LNCaP clone FGC (cell line): ENCODE data around the gene TUBB.

ENCODE experiments used
- DNase-seq: peaks from one replicate; pipeline ENCODE4 v3.0.0-alpha.2; 2011; ENCODE audit warnings: low read depth
- H3K4me3 ChIP-seq: 2 replicates; pipeline ENCODE4 v1.5.1; 2011; ENCODE audit warnings: mild to moderate bottlenecking, low read depth, low read length, control low read depth
- TF ChIP-seq, protein P1 (sequence below): IDR thresholded peaks from 2 replicates; pipeline ENCODE4 v1.5.1; 2012; ENCODE audit warnings: mild to moderate bottlenecking; ENCODE audit not compliant: control insufficient read depth, insufficient read depth; ENCODE audit errors: extremely low read depth

Gene TUBB

DNA sequence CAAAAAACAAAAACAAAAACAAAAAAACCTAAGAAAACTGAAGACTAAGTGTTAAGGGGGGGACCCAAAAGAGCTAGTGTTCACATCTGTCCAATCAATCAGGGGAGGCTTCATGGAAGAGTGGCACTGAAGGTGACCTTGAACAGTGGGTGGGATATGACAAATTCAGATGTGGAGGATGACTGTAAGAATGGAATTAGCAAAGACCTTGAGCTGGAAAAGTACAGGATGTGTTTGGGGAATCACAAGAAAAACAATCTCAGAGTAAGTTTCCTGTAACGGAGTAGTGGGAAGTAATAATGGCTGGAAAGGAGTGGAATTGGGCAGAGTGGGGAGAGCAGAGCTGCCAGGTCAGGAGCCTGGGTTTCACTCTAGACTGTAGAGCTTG, 27.1 kb downstream of the TUBB start:
- TF ChIP-seq, protein P1, sequence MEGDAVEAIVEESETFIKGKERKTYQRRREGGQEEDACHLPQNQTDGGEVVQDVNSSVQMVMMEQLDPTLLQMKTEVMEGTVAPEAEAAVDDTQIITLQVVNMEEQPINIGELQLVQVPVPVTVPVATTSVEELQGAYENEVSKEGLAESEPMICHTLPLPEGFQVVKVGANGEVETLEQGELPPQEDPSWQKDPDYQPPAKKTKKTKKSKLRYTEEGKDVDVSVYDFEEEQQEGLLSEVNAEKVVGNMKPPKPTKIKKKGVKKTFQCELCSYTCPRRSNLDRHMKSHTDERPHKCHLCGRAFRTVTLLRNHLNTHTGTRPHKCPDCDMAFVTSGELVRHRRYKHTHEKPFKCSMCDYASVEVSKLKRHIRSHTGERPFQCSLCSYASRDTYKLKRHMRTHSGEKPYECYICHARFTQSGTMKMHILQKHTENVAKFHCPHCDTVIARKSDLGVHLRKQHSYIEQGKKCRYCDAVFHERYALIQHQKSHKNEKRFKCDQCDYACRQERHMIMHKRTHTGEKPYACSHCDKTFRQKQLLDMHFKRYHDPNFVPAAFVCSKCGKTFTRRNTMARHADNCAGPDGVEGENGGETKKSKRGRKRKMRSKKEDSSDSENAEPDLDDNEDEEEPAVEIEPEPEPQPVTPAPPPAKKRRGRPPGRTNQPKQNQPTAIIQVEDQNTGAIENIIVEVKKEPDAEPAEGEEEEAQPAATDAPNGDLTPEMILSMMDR, result no peak
- no peak overlapping the region for H3K4me3 ChIP-seq
- no peak for DNase-seq

DNA sequence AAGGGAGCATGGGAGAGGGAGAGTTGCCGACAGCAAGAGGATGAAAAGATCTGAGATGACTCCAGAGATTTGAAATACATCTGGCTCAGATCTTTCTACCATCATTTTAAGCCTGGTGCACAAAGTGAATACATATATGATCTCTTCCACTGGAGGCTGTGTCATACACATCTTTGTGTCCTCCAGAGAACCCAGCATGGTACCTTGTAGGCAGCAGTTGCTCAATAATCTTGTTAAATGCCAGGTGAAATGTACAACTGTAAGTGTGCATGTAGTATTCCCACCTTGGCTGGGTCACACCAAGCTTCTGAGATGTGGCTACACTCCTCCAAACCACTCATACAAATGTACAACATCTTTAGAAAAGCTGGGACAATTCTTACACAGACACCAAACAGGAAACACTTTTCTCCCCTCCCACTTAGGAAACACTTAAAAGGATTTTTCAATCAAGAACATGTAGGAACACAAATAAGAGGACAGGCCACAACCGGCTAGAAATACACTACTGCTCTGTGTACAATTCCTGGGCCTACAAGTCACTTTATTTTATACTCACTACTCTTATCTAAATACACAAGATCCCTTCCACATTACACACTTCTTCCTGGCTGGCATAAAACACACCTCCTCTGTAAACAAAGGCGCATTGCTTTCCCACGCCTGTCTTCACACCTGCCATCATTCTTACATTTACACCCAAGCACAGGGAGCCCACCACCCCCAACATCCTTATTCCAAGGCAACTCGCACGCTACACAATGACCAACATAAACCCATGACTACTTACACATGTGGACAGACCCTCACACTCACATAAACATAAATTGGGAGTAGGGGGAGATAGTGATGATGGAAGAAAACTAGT, 28.0 kb downstream of the TUBB start:
- peak; percentile 41 for DNase-seq
- no peak overlapping the region for H3K4me3 ChIP-seq
- TF ChIP-seq, protein P1, result no peak

DNA sequence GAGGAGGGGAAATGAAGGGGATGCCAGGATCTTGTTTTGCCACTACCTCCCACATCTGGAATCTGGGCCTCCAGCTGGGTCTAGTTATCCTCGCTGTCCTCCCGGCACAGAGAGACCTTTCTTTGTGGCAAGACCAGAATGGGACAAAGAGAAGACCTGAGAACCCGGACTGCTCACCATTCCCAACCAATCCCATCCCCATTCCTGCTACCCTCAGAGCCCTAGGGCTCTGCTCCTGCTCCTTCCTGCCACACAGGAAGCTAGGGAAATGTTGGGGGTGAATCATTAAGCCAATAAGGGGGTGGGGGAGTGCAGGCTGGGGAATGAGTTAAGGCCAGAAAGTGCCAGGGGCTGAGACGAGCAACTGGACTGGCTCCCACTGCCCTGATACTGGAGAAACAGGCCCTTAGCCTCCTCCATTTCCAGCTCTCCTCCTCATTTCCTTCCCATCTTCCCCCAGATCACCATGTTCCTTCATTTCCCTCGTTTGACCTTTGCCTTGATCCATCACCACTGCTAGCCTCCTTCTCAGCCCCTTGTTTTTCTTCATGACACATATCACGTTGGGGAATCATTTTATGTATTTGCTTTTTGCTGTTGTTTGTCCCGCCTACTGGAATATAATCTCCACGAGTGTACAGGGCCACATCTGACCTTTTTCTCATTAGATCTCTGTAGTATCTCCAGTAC, 28.8 kb downstream of the TUBB start:
- DNase-seq, result no peak
- H3K4me3 ChIP-seq, result no peak overlapping the region
- TF ChIP-seq, protein P1, result no peak

DNA sequence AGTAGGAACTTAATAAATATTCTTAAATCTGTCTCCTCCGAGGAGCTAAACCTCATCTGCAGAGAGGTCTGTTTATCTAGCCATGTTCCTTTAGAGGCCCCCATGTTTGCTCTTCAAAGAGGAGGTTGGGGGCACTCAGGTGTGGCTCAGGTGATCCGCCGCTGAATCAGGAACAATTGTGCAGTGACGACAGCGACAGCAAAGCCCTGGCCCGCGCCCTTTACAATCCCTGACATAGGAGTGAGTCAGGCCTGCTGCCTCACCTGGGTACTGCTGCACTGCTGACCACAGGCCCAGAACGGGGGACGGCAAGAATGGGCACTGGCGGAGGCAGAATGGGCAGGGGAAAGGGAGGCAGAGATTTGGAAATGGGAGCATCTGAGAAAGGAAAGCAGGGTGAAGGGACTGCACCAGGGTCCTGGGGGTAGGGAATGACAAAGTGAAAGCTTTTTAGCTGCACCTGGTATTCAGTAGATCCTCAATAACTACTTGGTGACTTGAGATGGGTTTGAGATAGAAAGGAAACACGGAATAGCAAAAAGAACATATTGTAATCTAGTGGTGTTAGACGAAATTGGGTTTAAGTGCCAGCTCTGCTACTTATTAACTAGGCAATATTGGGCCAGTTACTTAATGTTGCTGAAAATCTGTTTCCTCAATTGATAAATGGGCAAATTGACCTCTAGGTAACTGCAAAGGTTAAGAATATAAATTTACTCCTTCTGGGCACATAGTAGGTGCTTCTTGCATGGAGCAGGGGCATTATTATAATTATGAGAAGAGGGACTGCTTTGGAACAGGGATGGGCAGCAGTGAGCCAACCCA, 29.6 kb downstream of the TUBB start:
- TF ChIP-seq, protein P1, result no peak
- no peak for DNase-seq
- H3K4me3 ChIP-seq, result no peak overlapping the region

DNA sequence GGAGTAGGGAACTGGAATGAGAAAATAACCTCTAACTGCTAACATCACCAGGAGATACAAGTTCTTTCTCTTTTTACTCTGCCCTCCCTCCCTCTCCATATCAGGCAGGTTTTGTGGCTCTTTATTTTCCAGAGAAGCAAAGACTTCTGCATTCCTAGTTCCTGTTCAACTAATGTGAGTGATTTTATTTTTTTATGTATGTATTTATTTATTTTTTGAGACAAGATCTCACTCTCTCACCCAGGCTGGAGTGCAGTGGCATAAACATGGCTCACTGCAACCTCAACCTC, 30.2 kb downstream of the TUBB start:
- TF ChIP-seq, protein P1, result no peak
- H3K4me3 ChIP-seq, result no peak overlapping the region
- no peak for DNase-seq

DNA sequence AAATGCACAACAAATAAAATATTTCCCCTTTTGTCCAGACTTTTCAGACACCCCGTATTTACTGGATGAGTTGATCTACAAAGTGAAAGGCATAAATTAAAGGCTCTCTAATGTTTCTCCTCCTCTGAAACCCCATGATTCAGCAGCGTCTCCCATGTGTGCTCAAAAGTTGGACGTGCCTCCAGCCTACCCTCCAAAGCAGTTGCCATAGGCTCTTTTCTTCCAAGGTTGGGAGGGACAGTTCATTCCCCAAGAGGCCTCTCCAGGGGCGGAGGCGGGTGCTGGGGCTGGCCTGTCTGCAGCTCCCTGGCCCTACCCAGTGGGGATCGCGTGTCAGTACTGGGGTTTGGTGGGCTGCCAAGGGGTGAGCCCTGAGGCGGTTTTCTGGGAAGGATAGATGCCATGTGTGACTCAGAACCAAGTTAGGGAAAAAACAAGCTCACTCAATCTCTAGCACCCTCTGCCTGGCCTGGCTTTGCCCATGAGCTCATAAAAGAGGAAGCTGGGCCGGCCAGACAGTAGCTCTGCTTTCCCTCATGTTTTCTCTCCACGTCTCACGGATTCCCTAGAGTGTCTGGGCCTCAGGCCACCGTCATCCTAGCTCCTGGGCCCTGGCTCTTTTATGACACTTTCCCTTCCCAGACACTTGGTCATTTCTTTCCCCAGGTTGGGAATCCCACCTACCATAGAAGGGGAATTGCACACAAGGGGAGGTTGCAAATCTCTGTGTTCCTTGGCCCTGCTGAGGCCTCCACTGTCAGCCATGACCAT, 32.2 kb downstream of the TUBB start:
- TF ChIP-seq, protein P1, result no peak
- H3K4me3 ChIP-seq, result no peak overlapping the region
- DNase-seq, result no peak
